Measurements from ENCODE around the gene CMSS1.

CMSS1 gene

GRCh38 chr3:99901200-99901926, 83.7 kb downstream of the CMSS1 start (continued):
- TF ChIP-seq HIC1 (tag by site-specific recombination; IDR thresholded peaks at IDR 0.05) (peak; percentile 65; the same call in 1 of the 2 replicates), SP7 (tag by site-specific recombination; IDR thresholded peaks at IDR 0.05) (peak; percentile 75), ZNF394 (tag by site-specific recombination; IDR thresholded peaks at IDR 0.05; ENCODE audit: borderline replicate concordance) (peak; percentile 31; the same call in 1 of the 2 replicates), KLF16 (tag by site-specific recombination; IDR thresholded peaks at IDR 0.05) (no peak)

GRCh38 chr3:99902091-99902490, 84.4 kb downstream of the CMSS1 start:
- ChIA-PET CTCF (no interaction called here), POLR2A (no interaction called here)
- TF ChIP-seq PRDM4 (tag by site-specific recombination; IDR thresholded peaks at IDR 0.05) (peak; percentile 77), ZNF302 (tag by site-specific recombination; IDR thresholded peaks at IDR 0.05; ENCODE audit: low read depth) (no peak)

GRCh38 chr3:99903869-99904268, 86.2 kb downstream of the CMSS1 start:
- TF ChIP-seq ZNF133 (tag by site-specific recombination; IDR thresholded peaks at IDR 0.05) = no peak
- TF ChIP-seq ZFHX2 (tag by site-specific recombination; conservative IDR thresholded peaks at IDR 0.05) = no peak
- TF ChIP-seq SCRT1 (tag by site-specific recombination; IDR thresholded peaks at IDR 0.05; ENCODE audit: borderline replicate concordance) = no peak
- no peak for TF ChIP-seq YY1 (tag by site-specific recombination; IDR thresholded peaks at IDR 0.05)
- TF ChIP-seq, protein P1, sequence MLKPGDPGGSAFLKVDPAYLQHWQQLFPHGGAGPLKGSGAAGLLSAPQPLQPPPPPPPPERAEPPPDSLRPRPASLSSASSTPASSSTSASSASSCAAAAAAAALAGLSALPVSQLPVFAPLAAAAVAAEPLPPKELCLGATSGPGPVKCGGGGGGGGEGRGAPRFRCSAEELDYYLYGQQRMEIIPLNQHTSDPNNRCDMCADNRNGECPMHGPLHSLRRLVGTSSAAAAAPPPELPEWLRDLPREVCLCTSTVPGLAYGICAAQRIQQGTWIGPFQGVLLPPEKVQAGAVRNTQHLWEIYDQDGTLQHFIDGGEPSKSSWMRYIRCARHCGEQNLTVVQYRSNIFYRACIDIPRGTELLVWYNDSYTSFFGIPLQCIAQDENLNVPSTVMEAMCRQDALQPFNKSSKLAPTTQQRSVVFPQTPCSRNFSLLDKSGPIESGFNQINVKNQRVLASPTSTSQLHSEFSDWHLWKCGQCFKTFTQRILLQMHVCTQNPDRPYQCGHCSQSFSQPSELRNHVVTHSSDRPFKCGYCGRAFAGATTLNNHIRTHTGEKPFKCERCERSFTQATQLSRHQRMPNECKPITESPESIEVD (tag by site-specific recombination; IDR thresholded peaks at IDR 0.05) = 0 out of 2 replicates have a peak, but pooled peaks have one; percentile 9
- TF ChIP-seq PBX3 (CRISPR knock-in tag; IDR thresholded peaks at IDR 0.05) = no peak
- no peaks in the 10 kb centered on the region for H3K9me3 ChIP-seq (ENCODE audit: control insufficient read depth, insufficient read depth, low read depth, low read length)
- H3K36me3 ChIP-seq (ENCODE audit: control insufficient read depth in 2 of 2, insufficient read depth in 1 of 2, low read length in 2 of 2) = no peaks in the 10 kb centered on the region
- no peak overlapping the region for H3K27ac ChIP-seq (ENCODE audit: extremely low read depth, low read depth, low read length)
- POLR2A ChIA-PET = no interaction called here
- peaks cover 6% of the 10 kb centered on the region for H3K4me1 ChIP-seq (ENCODE audit: control insufficient read depth, insufficient read depth, low read length)
- CTCF ChIA-PET = interaction anchor here (1.1 kb wide), 1 partner anchor 58 kb away, joined by 4 read pairs; no protein-coding TSS in a partner anchor
- H3K4me3 ChIP-seq (ENCODE audit: low read depth, low read length) = no peak overlapping the region

More at GRCh38 chr3:99902091-99902490, 84.4 kb downstream of the CMSS1 start:
- Histone ChIP-seq H3K27ac (ENCODE audit: extremely low read depth, low read depth, low read length) (no peak overlapping the region), H3K9me3 (ENCODE audit: control insufficient read depth, insufficient read depth, low read depth, low read length) (no peaks in the 10 kb centered on the region), H3K36me3 (ENCODE audit: control insufficient read depth in 2 of 2, insufficient read depth in 1 of 2, low read length in 2 of 2) (no peaks in the 10 kb centered on the region), H3K4me3 (ENCODE audit: low read depth, low read length) (no peak overlapping the region), H3K4me1 (ENCODE audit: control insufficient read depth, insufficient read depth, low read length) (peaks cover 6% of the 10 kb centered on the region)
